ENCODE results near the gene KIAA0232.

Gene KIAA0232

DNA sequence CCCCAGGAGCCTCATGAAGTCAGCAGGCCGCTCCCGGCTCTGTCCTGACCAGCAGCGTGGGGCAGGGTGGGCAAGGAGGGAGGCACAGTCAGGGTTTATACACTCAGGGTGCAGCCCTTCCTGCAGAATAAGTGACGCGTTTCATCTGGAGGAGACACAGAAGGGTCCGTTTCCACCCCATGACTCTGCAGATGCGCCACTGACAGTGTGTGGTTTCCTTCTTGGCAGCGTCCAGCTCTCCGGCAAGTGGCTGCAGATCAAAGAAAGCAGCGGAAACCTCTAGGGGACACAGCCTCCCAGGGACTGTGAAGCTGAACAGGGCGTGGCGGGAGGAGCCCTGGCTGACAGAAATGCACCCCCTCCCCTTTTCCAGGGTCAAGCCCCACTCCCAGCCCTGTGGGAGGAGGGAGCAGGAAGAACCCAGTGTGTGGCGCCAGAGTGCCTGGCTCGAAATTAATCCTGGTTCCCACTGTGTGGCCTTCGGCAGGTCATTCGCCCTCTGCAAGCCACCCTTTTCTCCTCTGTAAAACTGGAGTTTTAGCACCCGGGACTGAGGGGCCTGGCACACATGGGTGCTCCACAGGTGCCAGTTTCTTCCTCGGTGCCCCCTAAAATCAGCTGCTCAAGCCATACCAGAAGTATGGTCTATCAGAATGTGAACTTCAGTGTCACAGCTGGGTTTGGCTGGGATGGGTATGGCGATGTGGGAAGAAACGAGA lies 109.8 kb downstream of the KIAA0232 start:
- Histone ChIP-seq H3K9ac (no peak overlapping the region), H3K9me3 (ENCODE audit: control insufficient read depth, low read length) (no peaks in the 10 kb centered on the region), H3K4me1 (no peaks in the 10 kb centered on the region), H3K27ac (no peak overlapping the region), H3K27me3 (ENCODE audit: control insufficient read depth, insufficient read depth, low read length) (no peaks in the 10 kb centered on the region), H3K79me2 (no peaks in the 10 kb centered on the region), H3K36me3 (ENCODE audit: control insufficient read depth, insufficient read depth, low read length) (no peaks in the 10 kb centered on the region), H2AFZ (no peak overlapping the region), H3K4me3 (ENCODE audit: low read depth, low read length) (no peak overlapping the region), H3K4me2 (ENCODE audit: low read length) (no peak overlapping the region)
- TF ChIP-seq, protein P1, sequence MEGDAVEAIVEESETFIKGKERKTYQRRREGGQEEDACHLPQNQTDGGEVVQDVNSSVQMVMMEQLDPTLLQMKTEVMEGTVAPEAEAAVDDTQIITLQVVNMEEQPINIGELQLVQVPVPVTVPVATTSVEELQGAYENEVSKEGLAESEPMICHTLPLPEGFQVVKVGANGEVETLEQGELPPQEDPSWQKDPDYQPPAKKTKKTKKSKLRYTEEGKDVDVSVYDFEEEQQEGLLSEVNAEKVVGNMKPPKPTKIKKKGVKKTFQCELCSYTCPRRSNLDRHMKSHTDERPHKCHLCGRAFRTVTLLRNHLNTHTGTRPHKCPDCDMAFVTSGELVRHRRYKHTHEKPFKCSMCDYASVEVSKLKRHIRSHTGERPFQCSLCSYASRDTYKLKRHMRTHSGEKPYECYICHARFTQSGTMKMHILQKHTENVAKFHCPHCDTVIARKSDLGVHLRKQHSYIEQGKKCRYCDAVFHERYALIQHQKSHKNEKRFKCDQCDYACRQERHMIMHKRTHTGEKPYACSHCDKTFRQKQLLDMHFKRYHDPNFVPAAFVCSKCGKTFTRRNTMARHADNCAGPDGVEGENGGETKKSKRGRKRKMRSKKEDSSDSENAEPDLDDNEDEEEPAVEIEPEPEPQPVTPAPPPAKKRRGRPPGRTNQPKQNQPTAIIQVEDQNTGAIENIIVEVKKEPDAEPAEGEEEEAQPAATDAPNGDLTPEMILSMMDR (IDR thresholded peaks at IDR 0.05) = no peak

DNA sequence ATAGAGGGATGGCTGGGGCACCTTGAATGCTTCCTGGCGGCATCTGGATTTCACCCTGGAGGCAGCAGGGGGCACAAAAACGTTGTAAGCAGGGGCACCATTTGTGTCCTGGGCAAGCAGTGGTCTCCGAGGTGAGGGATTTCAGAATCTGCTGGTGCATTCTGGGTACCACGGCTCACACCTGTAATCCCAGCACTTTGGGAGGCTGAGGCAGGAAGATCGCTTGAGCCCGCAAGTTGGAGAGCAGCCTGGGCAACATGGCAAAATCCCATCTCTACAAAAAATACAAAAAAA lies 110.3 kb downstream of the KIAA0232 start:
- Histone ChIP-seq H3K27me3 (ENCODE audit: control insufficient read depth, insufficient read depth, low read length) (no peaks in the 10 kb centered on the region), H3K4me3 (ENCODE audit: low read depth, low read length) (no peak overlapping the region), H3K4me2 (ENCODE audit: low read length) (no peak overlapping the region), H3K27ac (no peak overlapping the region), H3K9ac (no peak overlapping the region), H3K79me2 (no peaks in the 10 kb centered on the region), H2AFZ (no peak overlapping the region), H3K36me3 (ENCODE audit: control insufficient read depth, insufficient read depth, low read length) (no peaks in the 10 kb centered on the region), H3K4me1 (no peaks in the 10 kb centered on the region), H3K9me3 (ENCODE audit: control insufficient read depth, low read length) (no peaks in the 10 kb centered on the region)
- TF ChIP-seq, protein P1 (IDR thresholded peaks at IDR 0.05) = no peak

DNA sequence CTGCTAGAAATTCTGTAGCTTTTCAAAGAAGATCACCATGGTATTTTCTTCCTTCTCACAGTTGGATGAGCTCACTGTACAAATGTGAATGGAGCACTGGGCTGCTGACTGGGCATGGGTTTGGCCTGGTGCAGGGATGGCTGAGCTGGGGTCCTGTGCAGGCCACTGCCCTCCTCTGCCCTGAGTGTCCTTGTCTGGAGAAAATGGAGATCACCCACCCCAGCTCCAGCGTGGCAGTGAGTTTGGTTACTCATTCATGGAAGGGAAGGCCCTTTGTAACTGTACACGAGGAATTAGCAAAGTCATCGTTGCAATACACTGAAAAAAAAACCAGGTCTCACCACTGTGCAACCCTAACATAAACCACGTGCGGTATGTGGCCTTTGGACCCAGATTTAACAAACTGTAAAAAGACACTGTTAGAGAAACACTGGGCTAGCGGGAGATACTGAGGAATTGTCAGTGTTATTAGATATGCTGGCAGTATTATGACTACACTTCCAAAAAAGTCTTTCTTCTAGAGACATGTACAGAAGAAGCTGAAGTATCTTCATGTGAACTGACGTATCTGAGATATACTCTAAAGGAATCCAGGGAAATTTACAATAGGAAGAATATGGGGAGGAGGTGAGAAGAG lies 111.0 kb downstream of the KIAA0232 start:
- TF ChIP-seq, protein P1 (IDR thresholded peaks at IDR 0.05) = no peak
- Histone ChIP-seq H3K9me3 (ENCODE audit: control insufficient read depth, low read length) (no peaks in the 10 kb centered on the region), H3K27me3 (ENCODE audit: control insufficient read depth, insufficient read depth, low read length) (no peaks in the 10 kb centered on the region), H3K36me3 (ENCODE audit: control insufficient read depth, insufficient read depth, low read length) (no peaks in the 10 kb centered on the region), H2AFZ (no peak overlapping the region), H3K4me1 (no peaks in the 10 kb centered on the region), H3K9ac (no peak overlapping the region), H3K4me3 (ENCODE audit: low read depth, low read length) (no peak overlapping the region), H3K79me2 (no peaks in the 10 kb centered on the region), H3K27ac (no peak overlapping the region), H3K4me2 (ENCODE audit: low read length) (no peak overlapping the region)

DNA sequence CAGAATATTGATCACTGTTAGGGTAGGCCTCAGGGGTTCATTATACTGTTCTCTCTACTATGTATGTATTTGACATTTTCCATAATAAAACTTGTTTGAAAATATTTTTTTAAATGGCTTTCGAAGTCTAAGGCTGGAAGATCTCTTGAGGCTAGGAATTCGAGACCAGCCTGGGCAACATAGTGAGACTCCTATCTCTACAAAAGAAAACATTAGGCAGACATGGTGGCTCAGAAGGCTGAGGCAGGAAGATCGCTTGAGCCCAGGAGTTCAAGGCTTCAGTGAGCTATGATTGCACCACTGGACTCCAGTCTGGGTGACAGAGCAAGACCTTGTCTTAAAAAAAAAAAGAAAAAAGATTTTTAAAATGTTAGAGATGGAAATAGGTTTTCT lies 111.6 kb downstream of the KIAA0232 start:
- H3K27ac ChIP-seq = no peak overlapping the region
- H3K27me3 ChIP-seq (ENCODE audit: control insufficient read depth, insufficient read depth, low read length) = no peaks in the 10 kb centered on the region
- no peaks in the 10 kb centered on the region for H3K79me2 ChIP-seq
- no peak overlapping the region for H3K9ac ChIP-seq
- H3K4me1 ChIP-seq = no peaks in the 10 kb centered on the region
- no peaks in the 10 kb centered on the region for H3K9me3 ChIP-seq (ENCODE audit: control insufficient read depth, low read length)
- TF ChIP-seq, protein P1 (IDR thresholded peaks at IDR 0.05) = no peak
- no peaks in the 10 kb centered on the region for H3K36me3 ChIP-seq (ENCODE audit: control insufficient read depth, insufficient read depth, low read length)
- no peak overlapping the region for H3K4me3 ChIP-seq (ENCODE audit: low read depth, low read length)
- H2AFZ ChIP-seq = no peak overlapping the region
- no peak overlapping the region for H3K4me2 ChIP-seq (ENCODE audit: low read length)

Measured in parathyroid adenoma (tissue), 2 donors.